ENCODE data around the gene GLRX5. TPM values are rescaled to one million over a fixed set of nuclear protein-coding genes. Genes with fewer than 3 reads are reported as not detected.
A peak's percentile ranks its signal among the peaks of the same experiment; 100 is the strongest.

GLRX5 gene
- total and polyA plus RNA-seq, 11 donors: 60.8 to 113 (median 78.5) TPM

DNA sequence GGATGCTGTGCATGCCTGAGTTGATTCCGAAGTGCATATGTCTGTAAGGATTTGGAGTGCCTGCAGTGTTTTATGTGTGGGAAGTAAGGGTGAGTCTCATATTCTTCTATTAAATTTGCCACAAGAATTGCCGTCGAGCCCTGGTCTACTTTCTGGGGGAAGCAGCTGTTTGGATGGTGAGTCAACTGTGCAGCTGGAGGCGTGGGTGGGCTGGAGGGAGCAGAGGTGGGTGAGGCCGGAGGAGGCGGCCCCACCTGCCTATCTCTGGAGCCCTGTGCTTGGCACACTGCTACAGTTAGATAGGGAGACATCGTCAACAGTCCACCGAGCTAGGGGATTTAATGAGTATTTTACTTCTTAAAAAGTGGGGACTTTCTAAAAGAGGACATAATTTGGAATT, 9.7 kb downstream of the GLRX5 start:
- Histone ChIP-seq H3K36me3 (peaks cover 0 to 17% (median 8%) of the 10 kb centered on the region in 9 donors), H3K4me1 (peaks cover 0 to 41% (median 28%) of the 10 kb centered on the region in 12 donors), H3K4me3 (no peak overlapping the region), H3K9me3 (no peaks in the 10 kb centered on the region), H3K27ac (peak overlapping the region in 7 of 12 donors; percentile 6 to 53 (median 22)), H3K27me3 (no peaks in the 10 kb centered on the region)
- DNase-seq: peak in 2 of 5 donors; percentile 63 to 66
- no peak for TF ChIP-seq POLR2A (IDR thresholded peaks at IDR 0.05)
- TF ChIP-seq, protein P1, sequence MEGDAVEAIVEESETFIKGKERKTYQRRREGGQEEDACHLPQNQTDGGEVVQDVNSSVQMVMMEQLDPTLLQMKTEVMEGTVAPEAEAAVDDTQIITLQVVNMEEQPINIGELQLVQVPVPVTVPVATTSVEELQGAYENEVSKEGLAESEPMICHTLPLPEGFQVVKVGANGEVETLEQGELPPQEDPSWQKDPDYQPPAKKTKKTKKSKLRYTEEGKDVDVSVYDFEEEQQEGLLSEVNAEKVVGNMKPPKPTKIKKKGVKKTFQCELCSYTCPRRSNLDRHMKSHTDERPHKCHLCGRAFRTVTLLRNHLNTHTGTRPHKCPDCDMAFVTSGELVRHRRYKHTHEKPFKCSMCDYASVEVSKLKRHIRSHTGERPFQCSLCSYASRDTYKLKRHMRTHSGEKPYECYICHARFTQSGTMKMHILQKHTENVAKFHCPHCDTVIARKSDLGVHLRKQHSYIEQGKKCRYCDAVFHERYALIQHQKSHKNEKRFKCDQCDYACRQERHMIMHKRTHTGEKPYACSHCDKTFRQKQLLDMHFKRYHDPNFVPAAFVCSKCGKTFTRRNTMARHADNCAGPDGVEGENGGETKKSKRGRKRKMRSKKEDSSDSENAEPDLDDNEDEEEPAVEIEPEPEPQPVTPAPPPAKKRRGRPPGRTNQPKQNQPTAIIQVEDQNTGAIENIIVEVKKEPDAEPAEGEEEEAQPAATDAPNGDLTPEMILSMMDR (IDR thresholded peaks at IDR 0.05): no peak
- ATAC-seq: peak in 3 of 4 donors; percentile 48 to 82 (median 64)
- intact Hi-C loops (cut with DNase I): no loop called here
- 65 to 74% (median 70%) methylated on average over 8 of the region's 8 CpGs for WGBS, 4 donors

DNA sequence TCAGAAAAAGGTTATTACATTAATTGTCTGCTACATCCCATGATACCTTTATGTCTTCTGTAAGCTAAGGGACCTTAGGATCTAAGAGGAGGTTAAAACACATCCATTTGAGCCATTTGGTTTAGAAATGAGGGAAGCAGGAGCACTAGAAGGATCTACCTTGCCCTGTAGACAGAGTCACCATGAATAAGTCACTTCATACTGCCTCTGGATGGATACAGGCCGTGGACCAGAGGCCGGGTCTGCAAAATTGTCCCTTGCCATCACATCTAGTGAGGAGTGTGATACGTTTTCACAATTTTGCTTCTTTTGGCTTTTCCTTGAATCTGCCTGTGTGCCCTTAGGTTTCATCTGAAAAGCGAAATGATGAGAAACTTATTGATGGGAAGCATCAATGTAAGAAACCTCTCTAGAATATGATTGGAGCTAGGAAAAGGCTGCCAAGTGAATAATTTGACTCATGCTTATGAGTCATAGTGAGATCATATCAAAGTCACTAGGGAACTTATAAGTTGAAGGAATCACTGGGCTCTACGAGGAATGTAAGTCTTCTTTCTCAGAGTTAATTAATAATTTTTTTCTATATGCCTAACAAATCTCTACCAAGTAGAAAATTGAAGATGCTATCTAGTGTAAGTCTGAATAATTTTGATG, 10.8 kb downstream of the GLRX5 start:
- Histone ChIP-seq H3K36me3 (peaks cover 0 to 17% (median 8%) of the 10 kb centered on the region in 9 donors), H3K4me1 (peaks cover 0 to 39% (median 26%) of the 10 kb centered on the region in 12 donors), H3K27ac (peak overlapping the region in 7 of 12 donors; percentile 6 to 53 (median 26)), H3K27me3 (no peaks in the 10 kb centered on the region), H3K4me3 (no peak overlapping the region), H3K9me3 (no peaks in the 10 kb centered on the region)
- intact Hi-C loops (cut with DNase I): no loop called here
- WGBS, 4 donors: 79 to 89% (median 84%) methylated on average over 5 of the region's 5 CpGs
- DNase-seq: no peak
- TF ChIP-seq, protein P1 (IDR thresholded peaks at IDR 0.05): no peak
- TF ChIP-seq POLR2A (IDR thresholded peaks at IDR 0.05): no peak
- peak in 1 of 4 donors; percentile 73 for ATAC-seq

DNA sequence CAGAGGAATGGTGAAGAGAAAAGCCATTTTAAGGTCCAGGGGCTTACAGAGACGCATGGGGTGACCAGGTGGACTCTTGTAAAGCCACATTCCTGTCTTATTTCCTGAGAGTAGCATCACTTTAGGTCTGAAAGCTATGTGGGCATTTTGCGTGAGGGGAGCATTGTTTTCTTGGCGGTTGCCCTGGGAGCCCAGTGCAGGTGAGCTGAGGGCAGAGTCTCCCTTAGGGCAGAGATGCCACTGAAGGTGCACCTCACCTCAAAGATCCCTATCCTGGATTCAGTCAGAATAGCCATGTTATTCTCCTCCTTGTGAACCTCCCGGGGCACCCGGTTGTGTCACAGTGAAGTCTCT, 12.4 kb downstream of the GLRX5 start:
- H3K4me1 ChIP-seq: peaks cover 0 to 35% (median 24%) of the 10 kb centered on the region in 12 donors
- no peak overlapping the region for H3K27ac ChIP-seq
- WGBS, 4 donors: 87 to 95% (median 91%) methylated on average over 5 of the region's 5 CpGs
- H3K36me3 ChIP-seq: peaks cover 0 to 17% (median 8%) of the 10 kb centered on the region in 9 donors
- intact Hi-C loops (cut with DNase I): no loop called here
- no peak for DNase-seq
- TF ChIP-seq POLR2A (IDR thresholded peaks at IDR 0.05): no peak
- TF ChIP-seq, protein P1 (IDR thresholded peaks at IDR 0.05): no peak
- ATAC-seq: no peak
- no peaks in the 10 kb centered on the region for H3K27me3 ChIP-seq
- no peak overlapping the region for H3K4me3 ChIP-seq
- H3K9me3 ChIP-seq: peaks cover 0 to 5% (median 0%) of the 10 kb centered on the region in 12 donors

DNA sequence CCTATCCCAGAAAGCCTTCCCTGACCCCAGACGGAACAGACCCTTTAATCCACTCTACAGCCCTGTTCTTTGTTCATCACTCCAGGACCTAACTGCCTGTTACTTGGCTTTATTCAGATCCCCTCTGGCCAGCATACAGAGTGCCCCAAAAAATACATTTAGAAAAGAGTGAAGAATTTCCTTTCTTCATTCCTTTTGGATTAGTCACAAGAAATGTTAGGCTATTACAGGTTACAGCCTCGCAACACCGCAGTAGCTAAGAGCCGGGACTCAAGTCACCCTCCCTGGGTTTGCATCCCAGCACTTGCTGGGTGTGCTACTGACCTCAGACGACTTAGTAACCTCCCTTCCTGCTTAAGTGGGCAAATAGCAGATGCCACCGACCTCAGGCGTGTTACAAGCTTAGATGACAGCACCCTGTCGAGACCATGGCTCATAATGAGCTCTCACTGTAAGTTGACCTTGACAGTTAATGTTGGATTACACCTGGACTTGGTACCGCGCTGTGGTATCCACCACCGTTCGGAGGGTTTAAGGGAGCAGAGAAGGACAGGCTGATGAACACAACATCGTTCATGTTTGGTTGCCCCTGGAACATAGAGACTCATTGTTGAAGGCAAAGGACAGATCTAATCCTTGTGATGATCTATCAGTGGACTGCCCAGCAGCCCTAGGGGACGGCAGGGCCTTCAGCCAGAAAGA, 12.9 kb downstream of the GLRX5 start:
- H3K9me3 ChIP-seq: peaks cover 0 to 5% (median 0%) of the 10 kb centered on the region in 12 donors
- no peaks in the 10 kb centered on the region for H3K27me3 ChIP-seq
- TF ChIP-seq, protein P1 (IDR thresholded peaks at IDR 0.05): no peak
- TF ChIP-seq POLR2A (IDR thresholded peaks at IDR 0.05): no peak
- DNase-seq: no peak
- ATAC-seq: no peak
- peaks cover 0 to 34% (median 23%) of the 10 kb centered on the region in 12 donors for H3K4me1 ChIP-seq
- H3K27ac ChIP-seq: no peak overlapping the region
- intact Hi-C loops (cut with DNase I): no loop called here
- H3K36me3 ChIP-seq: peaks cover 0 to 17% (median 8%) of the 10 kb centered on the region in 9 donors
- WGBS, 4 donors: 70 to 75% (median 72%) methylated on average over 14 of the region's 14 CpGs
- H3K4me3 ChIP-seq: no peak overlapping the region
